Measurements from ENCODE around the gene DOCK1. TPM values are rescaled to one million over a fixed set of nuclear protein-coding genes. Genes with fewer than 3 reads are reported as not detected.

Gene DOCK1
- total RNA-seq, 2 donors from 2014 or later, result 34.3 to 44.1 TPM

- H3K27me3 ChIP-seq, result no peaks in the 10 kb centered on the region
- TF ChIP-seq CTCF (IDR thresholded peaks at IDR 0.05), result no peak
- no peak overlapping the region for H3K27ac ChIP-seq
- no peaks in the 10 kb centered on the region for H3K36me3 ChIP-seq (replicated peaks in 1 of 2; ENCODE audit: insufficient read depth in 1 of 2, low read depth in 2 of 2)
- no peak for DNase-seq
- ATAC-seq, result no peak
- H3K4me3 ChIP-seq, result no peak overlapping the region
- no peaks in the 10 kb centered on the region for H3K9me3 ChIP-seq
- H3K4me1 ChIP-seq, result no peaks in the 10 kb centered on the region
- WGBS, 2 donors, result 35 to 40% methylated on average over 8 of the region's 8 CpGs
- intact Hi-C loops (cut with DNase I), result no loop called here
These were observed 587.5 kb downstream of the DOCK1 start for GRCh38 chr10:127492607-127493250.

DNA sequence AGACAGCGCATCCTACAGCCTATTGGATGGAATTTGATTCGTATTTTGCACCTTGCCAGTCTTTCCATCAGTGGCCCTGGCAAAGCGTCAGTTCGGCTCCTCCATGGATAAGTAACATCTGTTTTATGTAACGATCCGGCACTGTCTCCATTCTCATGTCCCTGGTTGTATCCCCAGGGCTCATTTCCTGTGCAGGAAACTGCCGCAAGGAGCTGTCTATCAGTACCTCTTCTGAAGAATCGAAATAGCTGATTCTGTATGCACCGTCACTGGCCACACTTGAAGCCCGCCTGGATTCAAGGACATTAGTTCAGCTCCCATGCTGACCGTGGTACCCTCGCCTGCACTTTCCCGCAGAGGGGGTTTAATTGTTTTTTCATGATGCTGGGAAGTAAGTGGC lies 590.8 kb downstream of the DOCK1 start:
- Histone ChIP-seq H3K36me3 (replicated peaks in 1 of 2; ENCODE audit: insufficient read depth in 1 of 2, low read depth in 2 of 2) (no peaks in the 10 kb centered on the region), H3K9me3 (no peaks in the 10 kb centered on the region), H3K27ac (no peak overlapping the region), H3K27me3 (no peaks in the 10 kb centered on the region), H3K4me3 (no peak overlapping the region), H3K4me1 (no peaks in the 10 kb centered on the region)
- intact Hi-C loops (cut with DNase I), result no loop called here
- 46 to 76% methylated on average over 13 of the region's 13 CpGs for WGBS, 2 donors
- DNase-seq (no peak), ATAC-seq (no peak)
- TF ChIP-seq CTCF (IDR thresholded peaks at IDR 0.05), result no peak
- TF ChIP-seq POLR2A (IDR thresholded peaks at IDR 0.05), result no peak

DNA sequence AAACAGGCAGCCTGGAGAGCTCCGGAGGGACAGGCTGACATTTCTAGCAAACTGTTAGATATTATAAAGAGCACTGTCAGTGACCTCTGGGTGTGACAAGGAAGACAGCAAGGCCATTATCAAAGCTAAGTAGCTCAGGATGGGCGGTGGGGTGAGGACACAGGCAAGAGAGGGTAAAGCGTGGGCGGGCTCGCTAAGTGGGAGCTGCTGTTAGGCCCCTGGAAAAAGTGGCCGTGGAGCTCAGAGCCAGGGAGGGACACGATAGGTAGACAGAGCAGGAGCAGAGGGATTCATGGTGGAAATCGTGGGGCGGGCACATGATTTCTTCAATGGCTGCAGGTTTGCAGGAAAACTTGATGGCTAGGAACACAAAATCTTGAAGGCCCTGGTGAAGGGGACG lies 592.5 kb downstream of the DOCK1 start:
- Histone ChIP-seq H3K27me3 (no peaks in the 10 kb centered on the region), H3K4me1 (no peaks in the 10 kb centered on the region), H3K27ac (no peak overlapping the region), H3K4me3 (no peak overlapping the region), H3K9me3 (no peaks in the 10 kb centered on the region), H3K36me3 (replicated peaks in 1 of 2; ENCODE audit: insufficient read depth in 1 of 2, low read depth in 2 of 2) (no peaks in the 10 kb centered on the region)
- intact Hi-C loops (cut with DNase I), result no loop called here
- 67 to 74% methylated on average over 10 of the region's 10 CpGs for WGBS, 2 donors
- ATAC-seq (no peak), DNase-seq (no peak)
- no peak for TF ChIP-seq CTCF (IDR thresholded peaks at IDR 0.05)
- no peak for TF ChIP-seq POLR2A (IDR thresholded peaks at IDR 0.05)

- Histone ChIP-seq H3K9me3 (no peaks in the 10 kb centered on the region), H3K4me1 (no peaks in the 10 kb centered on the region), H3K27ac (no peak overlapping the region), H3K4me3 (no peak overlapping the region), H3K27me3 (no peaks in the 10 kb centered on the region), H3K36me3 (replicated peaks in 1 of 2; ENCODE audit: insufficient read depth in 1 of 2, low read depth in 2 of 2) (no peaks in the 10 kb centered on the region)
- intact Hi-C loops (cut with DNase I), result no loop called here
- WGBS, 2 donors, result 68 to 77% methylated on average over 14 of the region's 14 CpGs
- TF ChIP-seq POLR2A (IDR thresholded peaks at IDR 0.05) (no peak), CTCF (IDR thresholded peaks at IDR 0.05) (no peak)
- DNase-seq, result no peak
- no peak for ATAC-seq
These were observed 592.9 kb downstream of the DOCK1 start for GRCh38 chr10:127498087-127498486.

- Histone ChIP-seq H3K4me3 (no peak overlapping the region), H3K4me1 (no peaks in the 10 kb centered on the region), H3K36me3 (replicated peaks in 1 of 2; ENCODE audit: insufficient read depth in 1 of 2, low read depth in 2 of 2) (no peaks in the 10 kb centered on the region), H3K27me3 (no peaks in the 10 kb centered on the region), H3K27ac (no peak overlapping the region), H3K9me3 (no peaks in the 10 kb centered on the region)
- 51 to 52% methylated on average over 8 of the region's 8 CpGs for WGBS, 2 donors
- DNase-seq (no peak), ATAC-seq (no peak)
- intact Hi-C loops (cut with DNase I), result no loop called here
- TF ChIP-seq POLR2A (IDR thresholded peaks at IDR 0.05), result no peak
- no peak for TF ChIP-seq CTCF (IDR thresholded peaks at IDR 0.05)
These were observed 594.9 kb downstream of the DOCK1 start for GRCh38 chr10:127500127-127500526.
